GM12864 (cell line): ENCODE results near the gene ANXA4.

ENCODE experiments used
- DNase-seq: peaks from one replicate; pipeline ENCODE4 v3.0.0-alpha.2; 2011; ENCODE audit warnings: low read depth
- H3K4me3 ChIP-seq: 2 replicates; pipeline ENCODE4 v1.5.1; 2011; ENCODE audit warnings: mild to moderate bottlenecking, low read depth, low read length, control low read depth
- CTCF ChIP-seq: IDR thresholded peaks from 2 replicates; pipeline ENCODE4 v1.5.1; 2011; ENCODE audit warnings: low read depth, mild to moderate bottlenecking, moderate library complexity, low read length, control low read depth, inconsistent platforms; ENCODE audit errors: missing control alignments

ANXA4 gene

GRCh38 chr2:69846182-69847067 is 104.5 kb downstream of the ANXA4 start:
- TF ChIP-seq CTCF = no peak
- no peak overlapping the region for H3K4me3 ChIP-seq
- DNase-seq = no peak

GRCh38 chr2:69847068-69847828 is 105.3 kb downstream of the ANXA4 start:
- no peak for TF ChIP-seq CTCF
- no peak overlapping the region for H3K4me3 ChIP-seq
- DNase-seq = no peak

GRCh38 chr2:69848186-69848790 is 106.4 kb downstream of the ANXA4 start:
- no peak for TF ChIP-seq CTCF
- H3K4me3 ChIP-seq = no peak overlapping the region
- DNase-seq = no peak

GRCh38 chr2:69858261-69858660 is 116.3 kb downstream of the ANXA4 start:
- TF ChIP-seq CTCF = no peak
- DNase-seq = no peak
- no peak overlapping the region for H3K4me3 ChIP-seq

GRCh38 chr2:69863298-69863697 is 121.4 kb downstream of the ANXA4 start:
- TF ChIP-seq CTCF = no peak
- no peak overlapping the region for H3K4me3 ChIP-seq
- DNase-seq = no peak
